ENCODE measurements around the gene TCIRG1.

The TCIRG1 gene

DNA sequence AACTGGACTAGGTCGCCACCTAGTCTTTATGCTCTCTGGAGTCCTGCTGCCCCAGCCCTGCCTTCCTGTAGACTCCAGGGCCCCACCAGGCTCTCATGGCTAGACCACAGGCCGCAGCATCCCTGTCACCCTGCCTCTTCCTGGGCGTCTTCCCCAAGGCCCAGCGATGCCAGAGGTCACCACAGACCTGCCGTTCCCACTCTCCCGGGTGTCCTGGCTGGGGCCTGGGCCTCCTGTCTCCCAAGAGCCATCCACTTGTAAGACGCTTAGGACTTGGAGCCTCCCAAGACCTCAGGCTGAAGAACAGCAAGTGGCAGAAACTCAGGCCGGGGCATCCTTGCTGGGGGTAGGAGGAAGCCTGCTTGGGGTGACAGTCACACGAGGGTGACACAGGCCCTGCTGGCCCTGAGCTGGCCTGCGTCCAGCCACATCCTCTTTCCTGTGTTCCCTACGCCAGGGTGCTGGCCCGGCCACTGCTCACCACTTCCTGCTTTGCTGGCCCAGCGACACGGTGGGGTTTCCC, 2.0 kb upstream of the TCIRG1 start:
- peak; percentile 44 for DNase-seq

DNA sequence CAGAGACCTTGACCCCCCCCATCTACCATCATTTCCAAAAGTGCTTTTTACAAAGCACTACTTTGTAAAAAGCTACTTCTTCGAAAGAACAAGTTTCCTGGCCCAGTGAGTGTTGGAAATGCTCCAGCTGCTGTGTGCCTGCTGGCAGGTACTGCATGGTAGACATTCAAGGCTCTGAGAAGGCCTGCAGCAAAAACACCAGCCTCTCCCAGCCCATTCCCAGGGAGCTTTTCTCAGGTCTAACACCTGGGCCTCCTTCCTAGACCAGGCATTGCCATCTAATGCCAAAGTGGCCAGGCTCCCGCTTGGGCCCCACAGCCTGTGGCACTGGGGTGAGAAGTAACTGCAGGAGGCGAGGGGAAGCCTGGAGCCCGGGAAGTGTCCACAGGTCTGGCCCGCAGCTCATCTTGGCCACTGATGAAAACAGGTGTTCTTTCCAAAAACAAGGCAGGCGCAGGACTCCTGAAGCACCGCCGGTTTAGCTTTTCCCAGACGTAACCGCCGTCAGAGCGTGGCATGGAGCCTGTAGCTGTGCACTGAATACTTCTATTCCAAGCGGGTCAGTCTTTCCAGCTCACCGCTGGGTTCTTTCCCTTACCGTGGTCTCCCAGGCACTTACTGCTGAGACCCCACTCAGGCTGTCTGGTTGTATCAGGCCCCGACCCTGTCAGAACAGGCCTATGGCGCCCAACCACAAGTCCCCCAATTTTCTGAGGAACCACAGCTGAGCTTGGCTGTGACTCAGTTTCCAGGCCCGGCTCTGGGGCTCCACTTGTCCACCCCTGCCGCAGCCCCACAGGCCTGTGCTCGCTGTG, 1.2 kb upstream of the TCIRG1 start:
- no peak for DNase-seq

DNA sequence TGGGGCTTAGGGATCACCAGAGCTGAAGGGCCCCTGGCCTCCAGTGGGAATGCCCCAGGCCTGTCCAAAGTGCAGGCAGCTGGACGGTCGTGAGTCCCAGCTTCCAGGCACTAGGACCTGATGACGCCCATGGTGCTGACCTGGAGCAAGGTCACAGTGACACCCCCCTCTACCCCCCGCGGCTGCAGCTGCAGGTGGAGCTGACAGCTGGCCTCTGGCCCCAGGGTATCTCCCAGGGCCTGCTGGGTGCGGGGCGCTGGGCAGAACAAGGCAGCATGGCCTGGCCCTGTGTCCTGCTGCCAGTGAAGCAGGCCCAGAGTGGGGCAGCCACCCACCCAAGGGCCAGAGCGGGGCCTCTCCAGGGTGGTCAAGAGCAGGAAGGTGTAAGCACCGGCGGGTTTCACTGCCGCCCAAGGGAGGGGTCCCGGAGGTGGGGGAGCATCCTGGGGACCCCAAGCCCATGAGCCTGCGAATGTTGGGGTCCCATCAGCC, 553 bp upstream of the TCIRG1 start:
- no peak for DNase-seq

DNA sequence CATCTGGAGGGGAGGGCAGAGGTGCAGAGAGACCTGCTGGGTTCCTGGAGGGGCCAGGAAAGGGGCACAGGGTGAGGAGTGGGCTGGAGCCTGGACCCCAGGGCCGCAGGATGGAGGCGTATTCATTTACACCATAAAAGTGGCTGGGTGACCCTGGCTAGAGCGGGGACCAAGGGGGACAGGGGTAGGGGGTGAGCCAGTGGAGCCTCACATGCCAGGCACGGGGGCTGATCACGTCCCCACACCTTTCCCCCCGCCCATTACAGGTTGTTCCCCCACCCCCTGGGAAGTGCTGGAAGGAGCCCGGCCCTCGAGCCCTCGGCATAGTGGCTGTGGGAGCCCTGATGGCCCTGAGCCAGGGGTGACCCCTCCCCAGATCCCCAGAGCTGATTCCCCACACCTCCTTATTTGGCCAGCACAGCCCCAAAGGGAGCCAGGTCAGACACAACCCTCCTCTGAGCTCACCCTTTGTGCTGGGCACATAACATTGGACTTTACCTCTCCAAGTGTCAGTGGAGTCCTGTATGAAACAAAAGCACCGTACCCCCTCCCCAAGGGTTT, 781 bp downstream of the TCIRG1 start:
- no peak for DNase-seq

DNA sequence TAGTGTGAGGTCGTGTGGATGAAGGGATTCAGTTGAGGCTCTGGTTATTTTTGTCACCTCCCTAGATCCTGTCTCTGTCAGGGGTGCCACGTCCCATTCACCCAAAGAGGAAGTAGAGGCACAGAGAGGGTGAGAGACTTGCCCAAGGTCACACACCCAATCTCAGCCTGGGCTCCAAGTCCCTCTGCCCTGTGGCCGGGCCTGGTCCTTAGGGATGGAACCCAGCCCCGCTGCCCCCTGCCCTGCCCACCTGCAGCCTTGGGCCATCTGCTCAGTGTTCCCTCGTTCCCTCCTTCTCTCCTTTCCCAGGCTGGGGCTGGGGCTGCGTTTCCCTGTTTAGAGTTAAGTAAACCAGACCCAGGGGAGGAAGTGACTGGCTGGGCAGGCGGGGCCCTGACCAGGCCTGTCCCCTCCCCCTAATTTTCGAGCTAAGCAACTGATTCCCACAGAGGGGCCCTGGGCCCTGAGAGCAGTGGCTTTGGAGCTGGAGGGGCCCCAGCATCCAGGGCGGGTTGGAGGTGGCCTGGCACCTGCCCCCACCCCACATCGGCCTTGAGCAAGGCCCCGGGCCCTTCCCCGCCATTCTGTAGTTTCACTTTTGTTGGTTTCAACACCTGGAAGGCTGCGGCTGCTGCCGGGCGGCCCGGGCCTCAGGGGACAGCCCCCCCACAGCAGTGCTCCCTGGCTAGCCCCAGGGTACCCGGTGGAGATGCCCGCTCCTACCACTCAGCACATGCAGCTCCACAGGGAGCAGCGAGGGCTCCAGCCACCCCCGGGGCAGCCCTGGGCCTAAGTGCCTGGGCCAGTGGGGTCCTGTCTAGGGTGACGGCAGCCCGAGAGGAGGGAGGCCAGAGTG, 1.5 kb downstream of the TCIRG1 start:
- peak; percentile 51 for DNase-seq

DNA sequence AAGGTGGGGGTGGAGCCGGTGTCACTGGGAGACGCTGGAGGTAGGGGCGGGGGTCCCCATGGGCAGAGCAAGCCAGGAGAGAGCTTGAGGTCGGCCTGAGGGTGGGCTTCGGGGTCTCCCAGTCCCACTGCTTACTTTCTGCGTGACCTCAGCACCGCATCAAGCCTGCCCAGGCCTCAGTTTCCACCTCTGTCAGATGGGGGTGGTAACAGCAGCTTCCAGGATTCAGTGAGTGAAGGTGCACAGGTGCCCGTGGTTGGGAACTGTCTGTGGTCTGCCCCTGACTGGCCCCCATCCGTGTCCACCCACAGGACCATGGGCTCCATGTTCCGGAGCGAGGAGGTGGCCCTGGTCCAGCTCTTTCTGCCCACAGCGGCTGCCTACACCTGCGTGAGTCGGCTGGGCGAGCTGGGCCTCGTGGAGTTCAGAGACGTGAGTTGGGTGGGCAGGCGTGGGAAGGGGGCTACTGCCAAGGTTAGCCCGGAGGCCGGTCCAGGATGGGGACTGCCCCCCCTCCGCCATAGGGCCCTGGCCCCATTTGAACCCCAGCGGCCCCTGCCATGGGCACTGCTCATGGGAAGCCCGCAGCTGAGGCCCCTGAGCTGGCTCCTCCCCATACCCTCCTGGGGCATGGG, 2.2 kb downstream of the TCIRG1 start:
- no peak for DNase-seq

DNA sequence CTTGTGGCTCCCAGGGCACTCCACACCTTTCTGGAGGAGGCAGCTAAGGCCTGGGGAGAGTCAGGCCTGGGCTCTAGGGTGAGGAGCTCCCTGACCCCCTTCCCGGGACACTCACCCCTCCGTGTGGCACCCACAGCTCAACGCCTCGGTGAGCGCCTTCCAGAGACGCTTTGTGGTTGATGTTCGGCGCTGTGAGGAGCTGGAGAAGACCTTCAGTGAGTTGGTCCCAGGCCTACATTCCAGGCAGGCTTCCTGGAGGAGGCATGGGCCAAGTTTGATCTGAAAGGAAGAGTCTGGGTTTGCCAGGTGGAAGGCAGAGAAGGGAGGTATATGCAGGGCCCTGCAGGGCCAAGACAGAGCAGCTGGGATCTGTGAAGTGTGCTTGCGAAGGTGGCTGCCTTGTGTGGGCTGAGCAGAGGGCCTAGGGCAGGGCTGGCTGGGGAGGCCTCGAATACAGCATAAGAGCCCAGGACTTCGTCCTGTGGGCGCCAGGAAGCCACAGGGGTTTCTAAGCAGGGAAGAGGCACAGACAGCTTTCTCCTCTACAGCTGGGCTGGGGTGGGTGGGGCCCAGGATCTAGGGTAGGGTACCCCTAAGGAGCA, 2.9 kb downstream of the TCIRG1 start:
- no peak for DNase-seq

DNA sequence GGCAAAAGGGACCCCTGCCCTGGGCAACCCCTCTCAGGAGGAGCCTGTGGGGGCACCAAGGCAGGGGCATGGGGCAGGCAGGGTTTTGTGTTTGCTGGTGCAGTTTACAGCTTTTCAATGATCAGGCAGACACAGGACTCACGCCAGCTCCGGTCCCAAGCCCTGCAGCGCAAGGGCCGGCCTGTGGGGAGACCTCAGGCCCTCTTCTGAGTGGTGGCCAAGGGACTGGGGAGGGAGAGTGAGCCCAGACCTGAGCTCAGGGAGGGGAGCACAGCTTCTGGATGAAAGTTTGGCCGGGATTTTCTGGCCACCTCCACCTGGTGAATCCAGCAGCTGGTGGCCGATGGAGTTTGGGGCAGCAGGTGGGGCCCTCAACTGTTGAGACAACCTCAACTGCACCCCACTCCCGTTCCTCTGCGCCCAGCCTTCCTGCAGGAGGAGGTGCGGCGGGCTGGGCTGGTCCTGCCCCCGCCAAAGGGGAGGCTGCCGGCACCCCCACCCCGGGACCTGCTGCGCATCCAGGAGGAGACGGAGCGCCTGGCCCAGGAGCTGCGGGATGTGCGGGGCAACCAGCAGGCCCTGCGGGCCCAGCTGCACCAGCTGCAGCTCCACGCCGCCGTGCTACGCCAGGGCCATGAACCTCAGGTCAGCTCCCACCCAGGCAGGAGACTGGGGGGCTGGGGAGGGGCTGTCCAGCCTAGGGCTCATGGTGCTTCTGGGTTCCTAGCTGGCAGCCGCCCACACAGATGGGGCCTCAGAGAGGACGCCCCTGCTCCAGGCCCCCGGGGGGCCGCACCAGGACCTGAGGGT, 3.6 kb downstream of the TCIRG1 start:
- DNase-seq = no peak

DNA sequence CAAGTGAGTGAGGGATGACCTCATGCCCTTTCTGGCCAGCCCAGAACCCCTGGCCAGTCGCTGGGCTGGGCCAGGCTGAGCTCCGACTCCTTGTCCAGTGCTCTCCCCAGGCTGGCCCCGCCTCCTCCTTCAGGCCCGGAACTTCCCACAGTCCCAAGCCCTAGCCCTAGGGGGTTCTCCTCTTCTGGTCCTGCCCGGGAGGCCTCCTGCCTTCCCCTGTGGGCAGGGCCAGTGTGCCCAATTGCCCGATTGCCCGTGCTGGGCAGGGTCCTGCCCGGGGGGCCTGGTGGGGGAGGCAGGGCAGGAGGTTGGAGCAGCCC, 4.2 kb downstream of the TCIRG1 start:
- no peak for DNase-seq

DNA sequence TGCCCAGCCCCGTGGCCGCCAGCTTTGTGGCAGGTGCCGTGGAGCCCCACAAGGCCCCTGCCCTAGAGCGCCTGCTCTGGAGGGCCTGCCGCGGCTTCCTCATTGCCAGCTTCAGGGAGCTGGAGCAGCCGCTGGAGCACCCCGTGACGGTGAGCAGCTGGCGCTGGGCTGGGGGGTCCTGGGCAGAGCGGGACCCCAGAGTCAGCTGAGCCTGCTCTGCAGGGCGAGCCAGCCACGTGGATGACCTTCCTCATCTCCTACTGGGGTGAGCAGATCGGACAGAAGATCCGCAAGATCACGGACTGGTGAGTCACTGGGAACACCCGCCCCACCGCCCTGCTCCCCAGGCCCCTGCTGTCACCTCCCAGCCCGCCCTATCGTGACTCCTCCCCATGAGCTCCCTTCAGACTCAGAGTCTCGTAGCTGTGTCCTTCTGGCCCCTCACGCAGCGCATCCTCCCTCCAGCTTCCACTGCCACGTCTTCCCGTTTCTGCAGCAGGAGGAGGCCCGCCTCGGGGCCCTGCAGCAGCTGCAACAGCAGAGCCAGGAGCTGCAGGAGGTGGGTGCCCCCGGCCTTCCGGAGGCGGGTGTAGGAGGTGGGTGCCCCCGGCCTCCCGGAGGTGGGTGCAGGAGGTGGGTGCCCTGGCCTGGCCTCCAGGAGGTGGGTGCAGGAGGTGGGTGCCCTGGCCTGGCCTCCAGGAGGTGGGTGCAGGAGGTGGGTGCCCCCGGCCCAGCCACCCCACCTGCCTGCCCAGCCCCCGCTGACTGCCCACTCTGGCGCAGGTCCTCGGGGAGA, 4.7 kb downstream of the TCIRG1 start:
- no peak for DNase-seq

DNA sequence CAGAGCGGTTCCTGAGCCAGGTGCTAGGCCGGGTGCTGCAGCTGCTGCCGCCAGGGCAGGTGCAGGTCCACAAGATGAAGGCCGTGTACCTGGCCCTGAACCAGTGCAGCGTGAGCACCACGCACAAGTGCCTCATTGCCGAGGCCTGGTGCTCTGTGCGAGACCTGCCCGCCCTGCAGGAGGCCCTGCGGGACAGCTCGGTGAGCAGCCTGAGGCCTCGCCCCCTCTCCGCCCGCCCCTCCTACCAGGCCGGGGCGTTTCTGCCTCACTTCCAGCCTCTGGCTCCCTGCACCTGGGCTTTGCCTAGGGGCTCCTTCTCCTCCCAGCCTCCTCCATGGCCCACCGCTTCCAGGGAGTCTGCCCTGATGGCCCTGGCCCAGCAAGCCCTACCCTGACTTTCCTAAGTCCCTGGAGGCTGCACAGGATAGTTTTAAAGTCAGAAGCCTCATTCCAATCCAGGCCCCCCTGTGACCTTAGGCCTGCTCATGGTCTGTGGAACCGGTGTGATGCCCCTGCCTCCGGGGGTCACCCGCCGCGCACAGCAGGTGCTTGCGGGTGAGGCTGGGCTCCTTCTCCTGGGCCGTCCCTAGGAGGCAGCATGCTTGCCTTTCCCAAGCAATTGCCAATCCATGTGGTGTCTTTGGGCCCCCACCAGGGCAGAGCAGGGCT, 5.5 kb downstream of the TCIRG1 start:
- no peak for DNase-seq

DNA sequence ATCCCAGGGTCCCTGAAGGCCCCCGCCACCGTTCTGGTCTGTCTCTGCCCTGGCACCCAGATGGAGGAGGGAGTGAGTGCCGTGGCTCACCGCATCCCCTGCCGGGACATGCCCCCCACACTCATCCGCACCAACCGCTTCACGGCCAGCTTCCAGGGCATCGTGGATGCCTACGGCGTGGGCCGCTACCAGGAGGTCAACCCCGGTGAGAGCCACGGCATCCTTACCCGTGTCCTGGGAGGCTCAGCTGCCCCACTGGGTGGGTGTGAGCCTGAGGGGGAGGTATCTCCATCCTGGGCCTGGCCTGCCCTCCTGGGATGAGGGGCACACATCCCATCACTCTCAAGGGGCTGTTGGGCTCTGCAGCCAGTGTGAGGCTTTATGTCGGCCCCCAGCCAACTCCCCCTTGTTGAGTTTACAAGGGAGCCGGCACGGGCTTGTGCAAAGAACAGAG, 6.1 kb downstream of the TCIRG1 start:
- DNase-seq = no peak

DNA sequence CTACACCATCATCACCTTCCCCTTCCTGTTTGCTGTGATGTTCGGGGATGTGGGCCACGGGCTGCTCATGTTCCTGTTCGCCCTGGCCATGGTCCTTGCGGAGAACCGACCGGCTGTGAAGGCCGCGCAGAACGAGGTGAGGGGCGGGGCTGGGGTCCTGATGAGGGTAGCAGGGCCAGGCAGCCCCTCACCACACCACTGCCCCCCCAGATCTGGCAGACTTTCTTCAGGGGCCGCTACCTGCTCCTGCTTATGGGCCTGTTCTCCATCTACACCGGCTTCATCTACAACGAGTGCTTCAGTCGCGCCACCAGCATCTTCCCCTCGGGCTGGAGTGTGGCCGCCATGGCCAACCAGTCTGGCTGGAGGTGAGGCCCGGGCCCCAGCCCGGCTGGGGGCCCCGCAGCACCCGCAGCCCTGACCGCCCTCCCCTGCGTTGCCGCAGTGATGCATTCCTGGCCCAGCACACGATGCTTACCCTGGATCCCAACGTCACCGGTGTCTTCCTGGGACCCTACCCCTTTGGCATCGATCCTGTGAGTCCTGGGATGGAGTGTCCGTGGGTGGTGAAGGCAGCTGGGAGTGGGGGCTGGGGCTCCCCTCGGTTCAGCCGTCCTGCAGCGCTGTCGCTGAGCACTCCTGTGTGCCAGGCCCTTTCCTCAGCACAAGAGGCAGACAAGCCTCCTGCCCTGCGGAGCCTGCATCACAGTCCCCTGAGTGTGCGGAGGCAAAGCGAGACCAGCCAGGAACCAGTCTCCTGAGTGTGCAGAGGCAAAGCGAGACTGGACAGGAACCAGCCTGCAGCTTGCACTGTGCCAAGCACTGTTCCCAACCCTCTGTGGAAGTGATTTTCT, 8.8 kb downstream of the TCIRG1 start:
- DNase-seq = no peak

DNA sequence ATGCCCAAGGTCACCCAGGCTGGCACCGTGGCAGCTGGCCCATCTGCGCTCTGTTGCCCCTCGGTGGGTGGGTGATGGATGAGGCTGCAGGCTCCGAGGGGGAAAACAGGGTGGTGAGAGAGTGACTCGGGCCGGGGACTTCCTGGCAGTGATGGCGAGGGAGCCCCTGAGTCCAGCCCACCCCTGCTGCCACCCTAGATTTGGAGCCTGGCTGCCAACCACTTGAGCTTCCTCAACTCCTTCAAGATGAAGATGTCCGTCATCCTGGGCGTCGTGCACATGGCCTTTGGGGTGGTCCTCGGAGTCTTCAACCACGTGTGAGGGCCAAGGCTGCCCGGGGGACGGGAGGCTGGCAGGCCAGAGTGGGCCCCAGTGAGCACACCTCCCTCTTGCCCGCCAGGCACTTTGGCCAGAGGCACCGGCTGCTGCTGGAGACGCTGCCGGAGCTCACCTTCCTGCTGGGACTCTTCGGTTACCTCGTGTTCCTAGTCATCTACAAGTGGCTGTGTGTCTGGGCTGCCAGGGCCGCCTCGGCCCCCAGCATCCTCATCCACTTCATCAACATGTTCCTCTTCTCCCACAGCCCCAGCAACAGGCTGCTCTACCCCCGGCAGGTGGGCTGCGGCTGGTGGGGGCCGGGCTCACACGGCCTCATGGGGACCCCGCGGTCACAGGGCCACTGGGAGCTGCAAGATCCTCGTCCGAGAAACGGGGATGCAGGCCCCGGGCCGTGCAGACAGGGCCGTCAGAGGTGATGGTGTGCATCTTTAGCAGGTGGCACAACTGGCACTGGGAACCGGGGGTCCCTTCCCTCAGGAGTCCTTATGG, 10.1 kb downstream of the TCIRG1 start:
- no peak for DNase-seq

DNA sequence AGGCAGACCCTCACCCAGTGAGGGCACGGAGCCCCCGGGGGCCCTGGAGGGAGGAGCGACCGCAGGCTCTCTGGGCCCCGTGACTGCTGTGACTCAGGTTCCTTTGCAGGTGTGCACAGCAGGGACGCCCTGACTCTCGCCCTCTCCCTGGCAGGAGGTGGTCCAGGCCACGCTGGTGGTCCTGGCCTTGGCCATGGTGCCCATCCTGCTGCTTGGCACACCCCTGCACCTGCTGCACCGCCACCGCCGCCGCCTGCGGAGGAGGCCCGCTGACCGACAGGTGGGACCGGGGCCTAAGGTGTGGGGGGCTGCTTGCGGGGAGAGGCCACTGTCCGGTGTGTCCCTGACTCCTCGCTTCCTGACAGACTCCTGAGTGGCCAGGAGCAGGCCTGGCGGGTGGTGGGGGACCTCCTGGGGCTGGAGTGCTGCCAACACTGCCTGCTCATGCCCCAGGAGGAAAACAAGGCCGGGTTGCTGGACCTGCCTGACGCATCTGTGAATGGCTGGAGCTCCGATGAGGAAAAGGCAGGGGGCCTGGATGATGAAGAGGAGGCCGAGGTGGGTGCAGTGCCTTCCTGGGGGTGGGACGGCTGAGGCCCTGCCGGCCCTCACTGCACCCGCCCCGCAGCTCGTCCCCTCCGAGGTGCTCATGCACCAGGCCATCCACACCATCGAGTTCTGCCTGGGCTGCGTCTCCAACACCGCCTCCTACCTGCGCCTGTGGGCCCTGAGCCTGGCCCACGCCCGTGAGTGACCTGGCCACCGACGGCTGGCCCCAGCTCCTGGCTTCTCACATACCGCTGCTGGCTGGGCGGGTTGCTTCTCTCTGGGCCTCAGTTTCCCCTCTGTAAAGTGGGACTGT, 10.9 kb downstream of the TCIRG1 start:
- DNase-seq = no peak

DNA sequence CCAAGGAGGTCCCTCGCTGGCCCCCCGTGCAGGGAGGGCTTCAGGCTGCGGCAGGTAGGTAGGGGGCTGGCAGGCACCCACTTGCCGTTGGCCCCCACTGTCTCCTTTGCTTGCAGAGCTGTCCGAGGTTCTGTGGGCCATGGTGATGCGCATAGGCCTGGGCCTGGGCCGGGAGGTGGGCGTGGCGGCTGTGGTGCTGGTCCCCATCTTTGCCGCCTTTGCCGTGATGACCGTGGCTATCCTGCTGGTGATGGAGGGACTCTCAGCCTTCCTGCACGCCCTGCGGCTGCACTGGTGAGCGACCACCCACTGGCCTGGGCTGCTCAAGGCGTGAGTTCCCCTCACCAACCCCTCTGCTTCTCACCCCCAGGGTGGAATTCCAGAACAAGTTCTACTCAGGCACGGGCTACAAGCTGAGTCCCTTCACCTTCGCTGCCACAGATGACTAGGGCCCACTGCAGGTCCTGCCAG, 11.6 kb downstream of the TCIRG1 start:
- no peak for DNase-seq
